Endodermal cell (in vitro differentiated cells): Measurements from ENCODE around the gene LNX1. TPM values are rescaled to one million over a fixed set of nuclear protein-coding genes. Genes with fewer than 3 reads are reported as not detected.

ENCODE experiments used
- DNase-seq: peaks from one replicate; pipeline ENCODE4 v3.0.0-alpha.2; 2017
- H3K27ac ChIP-seq: 2 replicates; pipeline ENCODE4 v1.5.1; 2013; ENCODE audit warnings: mild to moderate bottlenecking, low read depth, low read length, moderate library complexity
- H3K27me3 ChIP-seq: 2 replicates; pipeline ENCODE4 v1.6.1; 2013; ENCODE audit warnings: mild to moderate bottlenecking, low read length, moderate library complexity; ENCODE audit not compliant: insufficient read depth, control insufficient read depth, poor library complexity, severe bottlenecking
- H3K36me3 ChIP-seq: 2 replicates; pipeline ENCODE4 v1.7.0; 2013; ENCODE audit warnings: mild to moderate bottlenecking, low read length, moderate library complexity; ENCODE audit not compliant: control insufficient read depth, insufficient read depth
- H3K4me1 ChIP-seq: one replicate; pipeline ENCODE4 v1.7.0; 2013; ENCODE audit warnings: low read length; ENCODE audit not compliant: control insufficient read depth, insufficient read depth
- H3K4me3 ChIP-seq: 2 replicates; pipeline ENCODE4 v1.5.1; 2013; ENCODE audit warnings: mild to moderate bottlenecking, low read length, moderate library complexity
- H3K9ac ChIP-seq: 2 replicates; pipeline ENCODE4 v1.6.1; 2013; ENCODE audit warnings: mild to moderate bottlenecking, low read length, moderate library complexity; ENCODE audit not compliant: poor library complexity, severe bottlenecking; ENCODE audit errors: extremely low read depth
- H3K9me3 ChIP-seq: 2 replicates; pipeline ENCODE4 v1.6.1; 2013; ENCODE audit warnings: mild to moderate bottlenecking, low read length, moderate library complexity; ENCODE audit not compliant: control insufficient read depth
- H3K27ac Mint-ChIP-seq: 2 replicates; pipeline ENCODE4 v1.8.0; 2020; ENCODE audit warnings: mixed read lengths
- H3K27me3 Mint-ChIP-seq: 2 replicates; pipeline ENCODE4 v1.8.0; 2021; ENCODE audit warnings: mild to moderate bottlenecking, mixed read lengths; ENCODE audit not compliant: insufficient read depth
- H3K36me3 Mint-ChIP-seq: 2 replicates; pipeline ENCODE4 v1.8.0; 2020; ENCODE audit warnings: low read depth, mixed read lengths
- H3K4me1 Mint-ChIP-seq: 2 replicates; pipeline ENCODE4 v1.8.0; 2020; ENCODE audit warnings: mixed read lengths
- H3K4me3 Mint-ChIP-seq: 2 replicates; pipeline ENCODE4 v1.8.0; 2020; ENCODE audit warnings: mild to moderate bottlenecking, moderate library complexity, mixed read lengths
- H3K9me3 Mint-ChIP-seq: 2 replicates; pipeline ENCODE4 v1.8.0; 2020; ENCODE audit warnings: mild to moderate bottlenecking, mixed read lengths
- WGBS, 2 experiments: methylation state at CpG; one replicate each; pipeline versions ENCODE4 v1.1.5 to v1.1.7; 2013; ENCODE audit warnings: missing lambda C conversion rate in 2 of 2, mixed read lengths in 1 of 2; ENCODE audit not compliant: insufficient coverage in 1 of 2, insufficient read length in 1 of 2; 5-methylcytosine and 5-hydroxymethylcytosine counted together
- total RNA-seq, 2 donors: library from RNA; stranded (reverse); fragmentation: NEBNext Ultra II Directional in 1 of 2; extraction: Animal tissue kit (Norgen Biotek cat#: 25700) in 1 of 2; gene quantifications; 2 replicates in 1 of 2; 3 replicates in 1 of 2; pipeline ENCODE4 v1.2.1, GENCODE V29; 2021
- TF ChIP-seq, protein P1 (sequence below): fragments of 200-600 bp; sonication (generic); conservative IDR thresholded peaks from 2 replicates; pipeline ENCODE4 v1.5.0; 2021; ENCODE audit warnings: antibody characterized with exemption, mild to moderate bottlenecking

LNX1 gene
- total RNA-seq, 2 donors from 2014 or later = 4.4 to 5.4 TPM

DNA sequence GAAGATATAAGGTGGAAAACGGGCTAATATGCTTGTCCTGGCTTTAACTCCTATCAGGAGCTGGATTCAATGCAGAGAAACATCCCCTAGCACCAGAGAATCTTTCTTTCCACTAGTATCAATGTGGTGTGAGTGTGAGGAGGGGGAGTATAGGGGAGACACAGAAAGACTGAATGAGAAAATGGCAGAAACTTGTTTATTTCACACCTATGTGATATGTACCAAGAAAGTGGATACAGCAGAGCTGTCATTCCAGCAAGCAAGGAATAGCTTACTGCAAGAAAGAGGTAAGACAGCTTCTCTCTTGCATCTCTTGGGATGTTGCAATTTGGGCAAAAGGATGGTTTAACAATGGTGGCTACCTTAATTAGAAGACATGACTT lies 105.6 kb downstream of the LNX1 start:
- Histone ChIP-seq H3K9ac (no peak overlapping the region), H3K4me3 (no peak overlapping the region), H3K27me3 (peaks cover 8% of the 10 kb centered on the region), H3K27ac (no peak overlapping the region), H3K36me3 (no peaks in the 10 kb centered on the region), H3K9me3 (no peaks in the 10 kb centered on the region), H3K4me1 (no peaks in the 10 kb centered on the region)
- Mint-ChIP-seq H3K36me3 (no peaks in the 10 kb centered on the region), H3K9me3 (no peaks in the 10 kb centered on the region), H3K27ac (no peak overlapping the region), H3K4me3 (no peak overlapping the region), H3K4me1 (no peaks in the 10 kb centered on the region), H3K27me3 (peaks cover 4% of the 10 kb centered on the region)
- WGBS, 2 experiments = 77% methylated on average over 1 of the region's 1 CpG; no CpG with 5 or more reads in 1 of the 2 experiments
- TF ChIP-seq, protein P1, sequence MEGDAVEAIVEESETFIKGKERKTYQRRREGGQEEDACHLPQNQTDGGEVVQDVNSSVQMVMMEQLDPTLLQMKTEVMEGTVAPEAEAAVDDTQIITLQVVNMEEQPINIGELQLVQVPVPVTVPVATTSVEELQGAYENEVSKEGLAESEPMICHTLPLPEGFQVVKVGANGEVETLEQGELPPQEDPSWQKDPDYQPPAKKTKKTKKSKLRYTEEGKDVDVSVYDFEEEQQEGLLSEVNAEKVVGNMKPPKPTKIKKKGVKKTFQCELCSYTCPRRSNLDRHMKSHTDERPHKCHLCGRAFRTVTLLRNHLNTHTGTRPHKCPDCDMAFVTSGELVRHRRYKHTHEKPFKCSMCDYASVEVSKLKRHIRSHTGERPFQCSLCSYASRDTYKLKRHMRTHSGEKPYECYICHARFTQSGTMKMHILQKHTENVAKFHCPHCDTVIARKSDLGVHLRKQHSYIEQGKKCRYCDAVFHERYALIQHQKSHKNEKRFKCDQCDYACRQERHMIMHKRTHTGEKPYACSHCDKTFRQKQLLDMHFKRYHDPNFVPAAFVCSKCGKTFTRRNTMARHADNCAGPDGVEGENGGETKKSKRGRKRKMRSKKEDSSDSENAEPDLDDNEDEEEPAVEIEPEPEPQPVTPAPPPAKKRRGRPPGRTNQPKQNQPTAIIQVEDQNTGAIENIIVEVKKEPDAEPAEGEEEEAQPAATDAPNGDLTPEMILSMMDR = no peak
- DNase-seq = no peak

DNA sequence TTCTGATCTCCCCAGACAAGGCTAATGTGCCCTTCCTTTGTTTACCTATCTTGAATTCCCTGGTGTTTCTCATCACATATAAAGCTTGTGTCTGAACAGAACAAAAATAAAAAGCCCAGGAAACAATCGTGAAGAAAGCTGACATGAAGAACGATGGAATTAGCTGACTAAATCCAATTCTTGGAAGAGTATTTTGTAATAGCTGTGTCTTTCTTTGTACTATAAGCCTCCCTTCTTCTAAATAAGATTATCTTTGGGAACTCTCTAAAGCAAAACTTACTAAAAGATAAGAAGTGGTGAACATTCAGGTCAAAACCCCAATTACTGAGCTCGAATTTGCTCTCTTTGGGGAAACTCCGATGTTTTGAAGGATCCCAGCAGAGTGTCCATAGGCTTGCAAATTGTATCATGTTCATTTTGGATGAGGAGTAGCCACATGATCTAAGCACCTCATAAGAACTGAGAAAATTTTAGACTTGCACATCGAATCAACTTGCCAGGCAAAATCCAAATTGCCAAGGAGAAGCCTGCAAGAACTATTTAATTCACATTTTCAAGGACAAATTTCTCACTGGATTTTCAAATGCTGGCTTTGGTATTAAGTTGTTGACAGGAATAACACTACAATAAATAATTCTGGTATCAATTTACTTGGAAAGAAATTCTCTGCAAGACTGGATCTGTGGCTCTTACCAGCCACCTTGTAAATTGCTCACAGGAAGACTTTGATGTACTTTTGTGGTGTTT lies 106.2 kb downstream of the LNX1 start:
- Mint-ChIP-seq H3K9me3 (no peaks in the 10 kb centered on the region), H3K4me1 (no peaks in the 10 kb centered on the region), H3K4me3 (no peak overlapping the region), H3K36me3 (no peaks in the 10 kb centered on the region), H3K27me3 (peaks cover 4% of the 10 kb centered on the region), H3K27ac (no peak overlapping the region)
- Histone ChIP-seq H3K27ac (no peak overlapping the region), H3K9ac (no peak overlapping the region), H3K27me3 (peaks cover 8% of the 10 kb centered on the region), H3K9me3 (no peaks in the 10 kb centered on the region), H3K4me3 (no peak overlapping the region), H3K4me1 (no peaks in the 10 kb centered on the region), H3K36me3 (no peaks in the 10 kb centered on the region)
- TF ChIP-seq, protein P1 = no peak
- 85 to 93% methylated on average over 4 to 5 of the region's 5 CpGs for WGBS, 2 experiments
- no peak for DNase-seq

DNA sequence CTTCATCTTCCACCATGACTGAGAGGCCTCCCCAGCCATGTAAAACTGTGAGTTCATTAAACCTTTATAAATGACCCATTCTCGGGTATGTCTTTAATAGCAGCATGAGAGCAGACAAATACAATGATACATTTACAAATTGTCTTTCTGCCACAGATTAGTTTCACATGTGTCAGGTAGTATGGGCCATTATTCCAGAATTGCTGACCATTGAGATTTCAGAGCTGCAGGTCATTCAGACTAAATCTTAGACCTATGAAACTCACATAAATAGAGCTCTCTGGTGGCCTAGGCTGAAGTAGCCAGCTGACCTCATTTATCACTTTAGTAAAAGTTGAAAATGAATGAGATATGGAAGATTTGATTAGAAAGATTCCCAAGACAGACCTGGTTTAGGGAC lies 108.0 kb downstream of the LNX1 start:
- H3K27ac Mint-ChIP-seq = no peak overlapping the region
- WGBS, 2 experiments = 80 to 92% methylated on average over 1 of the region's 1 CpG
- DNase-seq = no peak
- Histone ChIP-seq H3K36me3 (no peaks in the 10 kb centered on the region), H3K27me3 (peaks cover 8% of the 10 kb centered on the region), H3K9ac (no peak overlapping the region), H3K4me3 (no peak overlapping the region), H3K27ac (no peak overlapping the region), H3K9me3 (no peaks in the 10 kb centered on the region), H3K4me1 (no peaks in the 10 kb centered on the region)
- H3K4me1 Mint-ChIP-seq = peaks cover 3% of the 10 kb centered on the region
- H3K36me3 Mint-ChIP-seq = no peaks in the 10 kb centered on the region
- no peaks in the 10 kb centered on the region for H3K9me3 Mint-ChIP-seq
- TF ChIP-seq, protein P1 = no peak
- no peak overlapping the region for H3K4me3 Mint-ChIP-seq
- peaks cover 4% of the 10 kb centered on the region for H3K27me3 Mint-ChIP-seq
